Measurements from ENCODE around the gene FAAP100. TPM values are rescaled to one million over a fixed set of nuclear protein-coding genes. Genes with fewer than 3 reads are reported as not detected.

FAAP100 gene
- total and polyA plus RNA-seq, 2 experiments from 2014 or later: 18.3 to 34.4 TPM

GRCh38 chr17:81582749-81583148 is 30.6 kb upstream of the FAAP100 start:
- Histone ChIP-seq H3K9me2 (replicated peaks; ENCODE audit: insufficient read depth) (no peaks in the 10 kb centered on the region), H3K9me3 (ENCODE audit: low read depth) (no peaks in the 10 kb centered on the region), H4K20me1 (ENCODE audit: insufficient read depth, poor library complexity, severe bottlenecking) (peaks cover 9% of the 10 kb centered on the region), H3K4me3 (no peak overlapping the region), H3K27me3 (no peaks in the 10 kb centered on the region), H3K79me2 (peaks cover 8% of the 10 kb centered on the region), H3K27ac (no peak overlapping the region), H3K36me3 (replicated peaks; ENCODE audit: insufficient read depth, low read depth) (no peaks in the 10 kb centered on the region), H3K4me2 (no peak overlapping the region), H2AFZ (no peak overlapping the region), H3K4me1 (ENCODE audit: insufficient read depth) (peaks cover 3% of the 10 kb centered on the region)
- WGBS (ENCODE audit: low lambda C conversion rate, missing lambda C conversion rate): 98% methylated on average over 12 of the region's 12 CpGs
- TF ChIP-seq EZH2phosphoT487 (IDR thresholded peaks at IDR 0.05; ENCODE audit: low read depth, severe bottlenecking, unreplicated experiment) (no peak), EZH2 (IDR thresholded peaks at IDR 0.05; ENCODE audit: borderline replicate concordance) (no peak), CTCF (IDR thresholded peaks at IDR 0.05; ENCODE audit: poor library complexity) (no peak)
- DNase-seq (ENCODE audit: low spot score): no peak

- Histone ChIP-seq H3K27ac (no peak overlapping the region), H3K9me3 (ENCODE audit: low read depth) (no peaks in the 10 kb centered on the region), H3K4me1 (ENCODE audit: insufficient read depth) (peaks cover 3% of the 10 kb centered on the region), H2AFZ (no peak overlapping the region), H3K79me2 (peaks cover 8% of the 10 kb centered on the region), H3K9me2 (replicated peaks; ENCODE audit: insufficient read depth) (no peaks in the 10 kb centered on the region), H4K20me1 (ENCODE audit: insufficient read depth, poor library complexity, severe bottlenecking) (peaks cover 9% of the 10 kb centered on the region), H3K27me3 (no peaks in the 10 kb centered on the region), H3K4me3 (no peak overlapping the region), H3K4me2 (no peak overlapping the region), H3K36me3 (replicated peaks; ENCODE audit: insufficient read depth, low read depth) (no peaks in the 10 kb centered on the region)
- DNase-seq (ENCODE audit: low spot score): no peak
- WGBS (ENCODE audit: low lambda C conversion rate, missing lambda C conversion rate): 93% methylated on average over 5 of the region's 5 CpGs
- TF ChIP-seq CTCF (IDR thresholded peaks at IDR 0.05; ENCODE audit: poor library complexity): no peak
- no peak for TF ChIP-seq EZH2phosphoT487 (IDR thresholded peaks at IDR 0.05; ENCODE audit: low read depth, severe bottlenecking, unreplicated experiment)
- TF ChIP-seq EZH2 (IDR thresholded peaks at IDR 0.05; ENCODE audit: borderline replicate concordance): no peak
Observed at GRCh38 chr17:81582341-81582740, 30.2 kb upstream of the FAAP100 start.

GRCh38 chr17:81581758-81582157 is 29.6 kb upstream of the FAAP100 start:
- Histone ChIP-seq H3K27me3 (no peaks in the 10 kb centered on the region), H3K36me3 (replicated peaks; ENCODE audit: insufficient read depth, low read depth) (no peaks in the 10 kb centered on the region), H3K4me3 (no peak overlapping the region), H3K9me3 (ENCODE audit: low read depth) (no peaks in the 10 kb centered on the region), H2AFZ (no peak overlapping the region), H4K20me1 (ENCODE audit: insufficient read depth, poor library complexity, severe bottlenecking) (peaks cover 6% of the 10 kb centered on the region), H3K79me2 (peaks cover 8% of the 10 kb centered on the region), H3K4me2 (no peak overlapping the region), H3K4me1 (ENCODE audit: insufficient read depth) (peaks cover 8% of the 10 kb centered on the region), H3K27ac (no peak overlapping the region), H3K9me2 (replicated peaks; ENCODE audit: insufficient read depth) (no peaks in the 10 kb centered on the region)
- WGBS (ENCODE audit: low lambda C conversion rate, missing lambda C conversion rate): 94% methylated on average over 8 of the region's 8 CpGs
- TF ChIP-seq CTCF (IDR thresholded peaks at IDR 0.05; ENCODE audit: poor library complexity) (no peak), EZH2 (IDR thresholded peaks at IDR 0.05; ENCODE audit: borderline replicate concordance) (no peak), EZH2phosphoT487 (IDR thresholded peaks at IDR 0.05; ENCODE audit: low read depth, severe bottlenecking, unreplicated experiment) (no peak)
- no peak for DNase-seq (ENCODE audit: low spot score)

- Histone ChIP-seq H3K4me2 (no peak overlapping the region), H2AFZ (no peak overlapping the region), H3K79me2 (peaks cover 10% of the 10 kb centered on the region), H3K4me3 (no peak overlapping the region), H3K9me2 (replicated peaks; ENCODE audit: insufficient read depth) (no peaks in the 10 kb centered on the region), H3K4me1 (ENCODE audit: insufficient read depth) (peaks cover 16% of the 10 kb centered on the region), H3K27ac (no peak overlapping the region), H3K9me3 (ENCODE audit: low read depth) (no peaks in the 10 kb centered on the region), H3K27me3 (no peaks in the 10 kb centered on the region), H4K20me1 (ENCODE audit: insufficient read depth, poor library complexity, severe bottlenecking) (peaks cover 6% of the 10 kb centered on the region), H3K36me3 (replicated peaks; ENCODE audit: insufficient read depth, low read depth) (no peaks in the 10 kb centered on the region)
- no peak for TF ChIP-seq EZH2 (IDR thresholded peaks at IDR 0.05; ENCODE audit: borderline replicate concordance)
- TF ChIP-seq EZH2phosphoT487 (IDR thresholded peaks at IDR 0.05; ENCODE audit: low read depth, severe bottlenecking, unreplicated experiment): no peak
- TF ChIP-seq CTCF (IDR thresholded peaks at IDR 0.05; ENCODE audit: poor library complexity): no peak
- WGBS (ENCODE audit: low lambda C conversion rate, missing lambda C conversion rate): 94% methylated on average over 6 of the region's 6 CpGs
- no peak for DNase-seq (ENCODE audit: low spot score)
Observed at GRCh38 chr17:81580481-81580880, 28.3 kb upstream of the FAAP100 start.

Measured in hepatocyte (in vitro differentiated cells).